Immature natural killer cell (primary cell): ENCODE measurements around the gene NCKAP5L. TPM values are rescaled to one million over a fixed set of nuclear protein-coding genes. Genes with fewer than 3 reads are reported as not detected.

Experiments
- DNase-seq, 3 donors: peaks; one replicate each; pipeline ENCODE4 v3.0.0; 2022; ENCODE audit warnings: mixed read lengths in 1 of 3
- H3K27ac Mint-ChIP-seq, 6 donors: one replicate each; pipeline ENCODE4 v1.8.0; 2020; ENCODE audit warnings: mixed read lengths in 6 of 6, mild to moderate bottlenecking in 5 of 6, inconsistent platforms in 4 of 6, moderate library complexity in 3 of 6
- H3K27me3 Mint-ChIP-seq, 3 donors: one replicate each; pipeline ENCODE4 v1.8.0; 2020 to 2021; ENCODE audit warnings: low read depth in 3 of 3, mild to moderate bottlenecking in 3 of 3, mixed read lengths in 3 of 3, moderate library complexity in 3 of 3, inconsistent platforms in 1 of 3
- H3K36me3 Mint-ChIP-seq, 3 donors: one replicate each; pipeline ENCODE4 v1.8.0; 2020; ENCODE audit warnings: mixed read lengths in 3 of 3, inconsistent platforms in 2 of 3, mild to moderate bottlenecking in 2 of 3
- H3K4me1 Mint-ChIP-seq, 2 donors: one replicate each; pipeline ENCODE4 v1.8.0; 2020; ENCODE audit warnings: inconsistent platforms in 2 of 2, mild to moderate bottlenecking in 2 of 2, mixed read lengths in 2 of 2, moderate library complexity in 1 of 2
- H3K4me3 Mint-ChIP-seq, 5 donors: one replicate each; pipeline ENCODE4 v1.8.0; 2020; ENCODE audit warnings: mild to moderate bottlenecking in 5 of 5, mixed read lengths in 5 of 5, inconsistent platforms in 3 of 5, moderate library complexity in 3 of 5
- H3K9me3 Mint-ChIP-seq, 6 donors: one replicate each; pipeline ENCODE4 v1.8.0; 2020; ENCODE audit warnings: mild to moderate bottlenecking in 6 of 6, mixed read lengths in 6 of 6, inconsistent platforms in 4 of 6, moderate library complexity in 3 of 6
- polyA plus RNA-seq, 3 donors: library from polyadenylated mRNA; unstranded; fragments of 300-500 nt; fragmentation: Illumina TruSeq; gene quantifications; one replicate each; pipeline ENCODE4 v1.2.3, GENCODE V29; 2021

The NCKAP5L gene
- polyA plus RNA-seq, 3 donors from 2014 or later: 1.0 to 5.6 TPM; not detected in 1

GRCh38 chr12:49808686-49809380 is 19.4 kb downstream of the NCKAP5L start:
- Mint-ChIP-seq H3K9me3 (no peaks in the 10 kb centered on the region), H3K27ac (no peak overlapping the region), H3K4me3 (no peak overlapping the region), H3K36me3 (peaks cover 0 to 11% (median 4%) of the 10 kb centered on the region in 3 donors), H3K4me1 (peaks cover 7 to 8% of the 10 kb centered on the region in 2 donors), H3K27me3 (peaks cover 0 to 3% (median 0%) of the 10 kb centered on the region in 3 donors)
- DNase-seq: no peak

GRCh38 chr12:49807991-49808580 is 20.1 kb downstream of the NCKAP5L start:
- Mint-ChIP-seq H3K36me3 (peaks cover 0 to 13% (median 4%) of the 10 kb centered on the region in 3 donors), H3K4me1 (peaks cover 7% of the 10 kb centered on the region in 2 donors), H3K4me3 (no peak overlapping the region)

GRCh38 chr12:49806877-49807276 is 21.3 kb downstream of the NCKAP5L start:
- Mint-ChIP-seq H3K27me3 (peaks cover 0 to 3% (median 0%) of the 10 kb centered on the region in 3 donors), H3K27ac (no peak overlapping the region), H3K4me1 (peaks cover 2 to 4% of the 10 kb centered on the region in 2 donors), H3K4me3 (no peak overlapping the region), H3K36me3 (peaks cover 0 to 15% (median 4%) of the 10 kb centered on the region in 3 donors), H3K9me3 (no peaks in the 10 kb centered on the region)
- no peak for DNase-seq

More at GRCh38 chr12:49807991-49808580, 20.1 kb downstream of the NCKAP5L start:
- Mint-ChIP-seq H3K27ac (no peak overlapping the region), H3K9me3 (no peaks in the 10 kb centered on the region), H3K27me3 (peaks cover 0 to 3% (median 0%) of the 10 kb centered on the region in 3 donors)
- DNase-seq: no peak

- DNase-seq: no peak
- Mint-ChIP-seq H3K4me3 (no peak overlapping the region), H3K4me1 (no peaks in the 10 kb centered on the region), H3K9me3 (no peaks in the 10 kb centered on the region), H3K27me3 (peaks cover 0 to 3% (median 0%) of the 10 kb centered on the region in 3 donors), H3K27ac (no peak overlapping the region), H3K36me3 (peaks cover 0 to 15% (median 4%) of the 10 kb centered on the region in 3 donors)
Measured at GRCh38 chr12:49806321-49806813, 21.8 kb downstream of the NCKAP5L start.

- Mint-ChIP-seq H3K36me3 (peaks cover 0 to 16% (median 6%) of the 10 kb centered on the region in 3 donors), H3K4me1 (no peaks in the 10 kb centered on the region), H3K27me3 (peaks cover 0 to 3% (median 0%) of the 10 kb centered on the region in 3 donors), H3K9me3 (no peaks in the 10 kb centered on the region), H3K4me3 (no peak overlapping the region), H3K27ac (no peak overlapping the region)
- DNase-seq: no peak
Measured at GRCh38 chr12:49805409-49805808, 22.8 kb downstream of the NCKAP5L start.

GRCh38 chr12:49804821-49805220 is 23.4 kb downstream of the NCKAP5L start:
- Mint-ChIP-seq H3K36me3 (peaks cover 4 to 22% (median 9%) of the 10 kb centered on the region in 3 donors), H3K4me1 (no peaks in the 10 kb centered on the region), H3K9me3 (no peaks in the 10 kb centered on the region), H3K27me3 (peaks cover 0 to 3% (median 0%) of the 10 kb centered on the region in 3 donors), H3K27ac (no peak overlapping the region), H3K4me3 (no peak overlapping the region)
- DNase-seq: no peak

- H3K27me3 Mint-ChIP-seq: peaks cover 0 to 3% (median 0%) of the 10 kb centered on the region in 3 donors
- no peak for DNase-seq
- H3K4me1 Mint-ChIP-seq: no peaks in the 10 kb centered on the region
- H3K9me3 Mint-ChIP-seq: no peaks in the 10 kb centered on the region
- no peak overlapping the region for H3K27ac Mint-ChIP-seq
- no peak overlapping the region for H3K4me3 Mint-ChIP-seq
- H3K36me3 Mint-ChIP-seq: peaks cover 8 to 22% (median 9%) of the 10 kb centered on the region in 3 donors
Measured at GRCh38 chr12:49803693-49804450, 24.3 kb downstream of the NCKAP5L start.

GRCh38 chr12:49801141-49802063 is 26.8 kb downstream of the NCKAP5L start:
- Mint-ChIP-seq H3K4me3 (no peak overlapping the region), H3K4me1 (no peaks in the 10 kb centered on the region), H3K9me3 (no peaks in the 10 kb centered on the region), H3K27ac (no peak overlapping the region), H3K36me3 (peaks cover 8 to 22% (median 9%) of the 10 kb centered on the region in 3 donors), H3K27me3 (no peaks in the 10 kb centered on the region)
- DNase-seq: no peak

GRCh38 chr12:49800421-49801140 is 27.6 kb downstream of the NCKAP5L start:
- no peaks in the 10 kb centered on the region for H3K9me3 Mint-ChIP-seq

GRCh38 chr12:49798934-49799333 is 29.3 kb downstream of the NCKAP5L start:
- Mint-ChIP-seq H3K9me3 (no peaks in the 10 kb centered on the region), H3K27ac (no peak overlapping the region), H3K36me3 (peaks cover 5 to 12% (median 8%) of the 10 kb centered on the region in 3 donors), H3K4me3 (no peak overlapping the region), H3K4me1 (no peaks in the 10 kb centered on the region), H3K27me3 (no peaks in the 10 kb centered on the region)
- DNase-seq: no peak

More at GRCh38 chr12:49800421-49801140, 27.6 kb downstream of the NCKAP5L start:
- H3K4me3 Mint-ChIP-seq: no peak overlapping the region
- no peak for DNase-seq
- no peaks in the 10 kb centered on the region for H3K4me1 Mint-ChIP-seq
- H3K27ac Mint-ChIP-seq: no peak overlapping the region
- no peaks in the 10 kb centered on the region for H3K27me3 Mint-ChIP-seq
- peaks cover 8 to 22% (median 9%) of the 10 kb centered on the region in 3 donors for H3K36me3 Mint-ChIP-seq

GRCh38 chr12:49798248-49798647 is 30.0 kb downstream of the NCKAP5L start:
- Mint-ChIP-seq H3K4me3 (no peak overlapping the region), H3K36me3 (peaks cover 5 to 10% (median 8%) of the 10 kb centered on the region in 3 donors), H3K9me3 (no peaks in the 10 kb centered on the region), H3K27ac (no peak overlapping the region), H3K4me1 (no peaks in the 10 kb centered on the region), H3K27me3 (no peaks in the 10 kb centered on the region)
- DNase-seq: no peak

- no peak for DNase-seq
- Mint-ChIP-seq H3K4me1 (no peaks in the 10 kb centered on the region), H3K27ac (no peak overlapping the region)
Measured at GRCh38 chr12:49797449-49797776, 30.8 kb downstream of the NCKAP5L start.

More at GRCh38 chr12:49797449-49797776, 30.8 kb downstream of the NCKAP5L start:
- H3K36me3 Mint-ChIP-seq: peaks cover 5 to 8% (median 7%) of the 10 kb centered on the region in 3 donors
- H3K4me3 Mint-ChIP-seq: no peak overlapping the region
- no peaks in the 10 kb centered on the region for H3K27me3 Mint-ChIP-seq
- H3K9me3 Mint-ChIP-seq: no peaks in the 10 kb centered on the region
